Rectal smooth muscle tissue (tissue), 1 donor: ENCODE measurements around the gene ADAMTS3.

Experiments used
- H3K27ac ChIP-seq: one replicate; pipeline ENCODE4 v1.7.0; 2013; ENCODE audit warnings: low read depth, low read length, inconsistent platforms
- H3K27me3 ChIP-seq: one replicate; pipeline ENCODE4 v1.7.0; 2013; ENCODE audit warnings: low read length; ENCODE audit not compliant: control insufficient read depth, insufficient read depth
- H3K36me3 ChIP-seq: one replicate; pipeline ENCODE4 v1.7.0; 2013; ENCODE audit warnings: low read length; ENCODE audit not compliant: control insufficient read depth, insufficient read depth
- H3K4me1 ChIP-seq: one replicate; pipeline ENCODE4 v1.7.0; 2013; ENCODE audit warnings: low read length; ENCODE audit not compliant: control insufficient read depth, insufficient read depth
- H3K4me3 ChIP-seq: one replicate; pipeline ENCODE4 v1.7.0; 2013; ENCODE audit warnings: low read length
- H3K9ac ChIP-seq: one replicate; pipeline ENCODE4 v1.7.0; 2013; ENCODE audit warnings: low read length

ADAMTS3 gene

GRCh38 chr4:72348701-72349100 is 220.3 kb downstream of the ADAMTS3 start:
- Histone ChIP-seq H3K36me3 (no peaks in the 10 kb centered on the region), H3K9ac (no peak overlapping the region), H3K4me1 (no peaks in the 10 kb centered on the region), H3K4me3 (no peak overlapping the region), H3K27me3 (no peaks in the 10 kb centered on the region), H3K27ac (no peak overlapping the region)

- no peak overlapping the region for H3K9ac ChIP-seq
- no peak overlapping the region for H3K4me3 ChIP-seq
- no peak overlapping the region for H3K27ac ChIP-seq
- H3K4me1 ChIP-seq: no peaks in the 10 kb centered on the region
- no peaks in the 10 kb centered on the region for H3K27me3 ChIP-seq
- no peaks in the 10 kb centered on the region for H3K36me3 ChIP-seq
These were observed 224.6 kb downstream of the ADAMTS3 start for GRCh38 chr4:72344418-72344817.

- Histone ChIP-seq H3K27me3 (no peaks in the 10 kb centered on the region), H3K4me1 (no peaks in the 10 kb centered on the region), H3K9ac (no peak overlapping the region), H3K36me3 (no peaks in the 10 kb centered on the region), H3K27ac (no peak overlapping the region), H3K4me3 (no peak overlapping the region)
These were observed 227.6 kb downstream of the ADAMTS3 start for GRCh38 chr4:72341432-72341820.

GRCh38 chr4:72340803-72341431 is 228.1 kb downstream of the ADAMTS3 start:
- H3K9ac ChIP-seq: no peak overlapping the region
- no peaks in the 10 kb centered on the region for H3K36me3 ChIP-seq
- H3K4me1 ChIP-seq: no peaks in the 10 kb centered on the region
- H3K4me3 ChIP-seq: no peak overlapping the region
- H3K27ac ChIP-seq: no peak overlapping the region
- H3K27me3 ChIP-seq: no peaks in the 10 kb centered on the region

- Histone ChIP-seq H3K27me3 (no peaks in the 10 kb centered on the region), H3K27ac (no peak overlapping the region), H3K36me3 (no peaks in the 10 kb centered on the region), H3K4me3 (no peak overlapping the region), H3K4me1 (no peaks in the 10 kb centered on the region), H3K9ac (no peak overlapping the region)
These were observed 231.0 kb downstream of the ADAMTS3 start for GRCh38 chr4:72338060-72338459.

GRCh38 chr4:72330381-72330780 is 238.6 kb downstream of the ADAMTS3 start:
- H3K4me3 ChIP-seq: no peak overlapping the region
- no peak overlapping the region for H3K27ac ChIP-seq
- no peaks in the 10 kb centered on the region for H3K4me1 ChIP-seq
- H3K36me3 ChIP-seq: no peaks in the 10 kb centered on the region
- no peaks in the 10 kb centered on the region for H3K27me3 ChIP-seq
- no peak overlapping the region for H3K9ac ChIP-seq

GRCh38 chr4:72326692-72327632 is 242.1 kb downstream of the ADAMTS3 start:
- Histone ChIP-seq H3K36me3 (no peaks in the 10 kb centered on the region), H3K9ac (no peak overlapping the region)

GRCh38 chr4:72325215-72325614 is 243.8 kb downstream of the ADAMTS3 start:
- H3K27me3 ChIP-seq: no peaks in the 10 kb centered on the region
- no peak overlapping the region for H3K27ac ChIP-seq
- H3K36me3 ChIP-seq: no peaks in the 10 kb centered on the region
- H3K9ac ChIP-seq: no peak overlapping the region
- no peak overlapping the region for H3K4me3 ChIP-seq
- peaks cover 3% of the 10 kb centered on the region for H3K4me1 ChIP-seq

More at GRCh38 chr4:72326692-72327632, 242.1 kb downstream of the ADAMTS3 start:
- no peak overlapping the region for H3K27ac ChIP-seq
- H3K4me1 ChIP-seq: no peaks in the 10 kb centered on the region
- no peaks in the 10 kb centered on the region for H3K27me3 ChIP-seq
- no peak overlapping the region for H3K4me3 ChIP-seq

- H3K9ac ChIP-seq: no peak overlapping the region
- no peaks in the 10 kb centered on the region for H3K27me3 ChIP-seq
- no peak overlapping the region for H3K27ac ChIP-seq
- H3K4me1 ChIP-seq: peaks cover 3% of the 10 kb centered on the region
- no peak overlapping the region for H3K4me3 ChIP-seq
- H3K36me3 ChIP-seq: no peaks in the 10 kb centered on the region
These were observed 245.8 kb downstream of the ADAMTS3 start for GRCh38 chr4:72323227-72323626.

- H3K36me3 ChIP-seq: no peaks in the 10 kb centered on the region
- H3K9ac ChIP-seq: no peak overlapping the region
- H3K27ac ChIP-seq: no peak overlapping the region
- peaks cover 3% of the 10 kb centered on the region for H3K4me1 ChIP-seq
- no peaks in the 10 kb centered on the region for H3K27me3 ChIP-seq
- no peak overlapping the region for H3K4me3 ChIP-seq
These were observed 248.6 kb downstream of the ADAMTS3 start for GRCh38 chr4:72320223-72320948.

- H3K4me3 ChIP-seq: no peak overlapping the region
- peaks cover 6% of the 10 kb centered on the region for H3K4me1 ChIP-seq
- no peak overlapping the region for H3K9ac ChIP-seq
- no peak overlapping the region for H3K27ac ChIP-seq
- H3K36me3 ChIP-seq: no peaks in the 10 kb centered on the region
- no peaks in the 10 kb centered on the region for H3K27me3 ChIP-seq
These were observed 249.4 kb downstream of the ADAMTS3 start for GRCh38 chr4:72319601-72320021.

- H3K9ac ChIP-seq: no peak overlapping the region
- H3K27me3 ChIP-seq: no peaks in the 10 kb centered on the region
- peaks cover 6% of the 10 kb centered on the region for H3K4me1 ChIP-seq
- H3K4me3 ChIP-seq: no peak overlapping the region
- H3K36me3 ChIP-seq: no peaks in the 10 kb centered on the region
- H3K27ac ChIP-seq: no peak overlapping the region
These were observed 250.4 kb downstream of the ADAMTS3 start for GRCh38 chr4:72318421-72319170.
